ENCODE measurements around the gene ATN1. TPM values are rescaled to one million over a fixed set of nuclear protein-coding genes. Genes with fewer than 3 reads are reported as not detected.
A peak's percentile ranks its signal among the peaks of the same experiment; 100 is the strongest.

ATN1 gene
- total and polyA plus RNA-seq, 2 of the 8 experiments (the other 6 are each of a cell fraction or from before 2014, with no cell fraction given): 20.6 to 73.4 TPM

DNA sequence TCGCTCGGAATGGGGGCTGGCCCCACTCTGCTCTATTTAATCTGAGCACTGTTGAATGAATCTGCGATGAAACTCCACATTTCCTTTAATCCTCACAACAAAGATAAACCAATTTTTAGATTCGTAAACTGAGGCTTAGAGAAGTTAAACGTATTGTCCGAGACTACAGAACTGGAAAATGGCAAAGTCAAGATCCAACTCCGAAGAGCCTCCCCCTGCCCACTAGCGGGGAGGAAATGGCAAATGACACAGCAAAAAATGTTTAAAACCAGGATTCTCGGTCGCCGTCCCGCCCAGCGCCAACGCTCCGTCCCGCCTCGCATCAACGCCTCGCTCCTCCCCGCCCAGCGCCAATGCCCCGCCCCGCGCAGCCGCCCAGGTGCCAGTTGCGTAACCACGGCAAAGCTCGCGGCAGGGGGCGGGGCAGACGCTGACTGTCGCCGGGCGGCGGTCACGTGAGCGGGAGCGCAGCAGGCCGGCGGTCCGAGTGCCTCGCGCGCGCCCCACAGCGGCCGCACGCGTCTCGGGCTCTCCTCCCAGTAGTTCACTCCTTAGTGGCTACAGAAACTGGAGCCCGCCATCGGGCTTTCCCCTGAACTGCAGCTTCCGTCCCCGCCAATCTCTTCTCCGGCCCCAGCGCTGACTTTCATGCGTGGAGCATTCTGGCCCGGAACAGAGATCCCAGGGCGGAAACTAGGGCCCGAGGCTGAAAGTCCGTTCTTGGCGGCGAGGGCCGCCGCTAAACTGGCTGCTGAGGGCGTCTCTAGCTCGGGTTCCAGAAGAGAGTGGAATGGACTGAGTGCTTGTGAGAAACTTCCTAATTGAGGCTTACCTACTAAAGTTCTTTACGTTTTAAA, 36.7 kb upstream of the ATN1 start (continued):
- TF ChIP-seq, protein P1, sequence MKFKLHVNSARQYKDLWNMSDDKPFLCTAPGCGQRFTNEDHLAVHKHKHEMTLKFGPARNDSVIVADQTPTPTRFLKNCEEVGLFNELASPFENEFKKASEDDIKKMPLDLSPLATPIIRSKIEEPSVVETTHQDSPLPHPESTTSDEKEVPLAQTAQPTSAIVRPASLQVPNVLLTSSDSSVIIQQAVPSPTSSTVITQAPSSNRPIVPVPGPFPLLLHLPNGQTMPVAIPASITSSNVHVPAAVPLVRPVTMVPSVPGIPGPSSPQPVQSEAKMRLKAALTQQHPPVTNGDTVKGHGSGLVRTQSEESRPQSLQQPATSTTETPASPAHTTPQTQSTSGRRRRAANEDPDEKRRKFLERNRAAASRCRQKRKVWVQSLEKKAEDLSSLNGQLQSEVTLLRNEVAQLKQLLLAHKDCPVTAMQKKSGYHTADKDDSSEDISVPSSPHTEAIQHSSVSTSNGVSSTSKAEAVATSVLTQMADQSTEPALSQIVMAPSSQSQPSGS (IDR thresholded peaks at IDR 0.05; ENCODE audit: low read length): peak; percentile 52; the same call in 1 of the 2 replicates
- TF ChIP-seq BRCA1 (IDR thresholded peaks at IDR 0.05; ENCODE audit: low read depth, low read length): no peak
- peak in 1 of 2 experiments; percentile 61; a peak in 1 of 3 replicates for TF ChIP-seq EP300 (IDR thresholded peaks at IDR 0.05; ENCODE audit: borderline replicate concordance in 1 of 2, low read depth in 2 of 2, low read length in 2 of 2)
- peak; percentile 38; the same call in 1 of the 2 replicates for TF ChIP-seq PHF8 (conservative IDR thresholded peaks at IDR 0.05; ENCODE audit: low read depth, low read length)
- TF ChIP-seq RFX5 (IDR thresholded peaks at IDR 0.05; ENCODE audit: borderline replicate concordance, low read depth, low read length): no peak
- TF ChIP-seq NRF1 (IDR thresholded peaks at IDR 0.05; ENCODE audit: low read depth, low read length): peak; percentile 46
- TF ChIP-seq POLR2A (IDR thresholded peaks at IDR 0.05; ENCODE audit: control extremely low read depth in 1 of 2, low read depth in 2 of 2, low read length in 2 of 2): peak; percentile 71 to 84
- no peak for TF ChIP-seq CBX5 (IDR thresholded peaks at IDR 0.05; ENCODE audit: low read depth, low read length)
- TF ChIP-seq, protein P2, sequence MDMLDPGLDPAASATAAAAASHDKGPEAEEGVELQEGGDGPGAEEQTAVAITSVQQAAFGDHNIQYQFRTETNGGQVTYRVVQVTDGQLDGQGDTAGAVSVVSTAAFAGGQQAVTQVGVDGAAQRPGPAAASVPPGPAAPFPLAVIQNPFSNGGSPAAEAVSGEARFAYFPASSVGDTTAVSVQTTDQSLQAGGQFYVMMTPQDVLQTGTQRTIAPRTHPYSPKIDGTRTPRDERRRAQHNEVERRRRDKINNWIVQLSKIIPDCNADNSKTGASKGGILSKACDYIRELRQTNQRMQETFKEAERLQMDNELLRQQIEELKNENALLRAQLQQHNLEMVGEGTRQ (IDR thresholded peaks at IDR 0.05; ENCODE audit: low read length): peak; percentile 96
- TF ChIP-seq HDAC2 (IDR thresholded peaks at IDR 0.05; ENCODE audit: borderline replicate concordance in 1 of 2, low read depth in 2 of 2, low read length in 2 of 2): no peak
- peak; percentile 86; the same call in 1 of the 2 replicates for TF ChIP-seq TCF12 (IDR thresholded peaks at IDR 0.05; ENCODE audit: low read depth, low read length)
- peak; percentile 93; the same call in 1 of the 2 replicates for TF ChIP-seq SP4 (IDR thresholded peaks at IDR 0.05; ENCODE audit: low read length)
- TF ChIP-seq NANOG (IDR thresholded peaks at IDR 0.05; ENCODE audit: insufficient read depth, low read depth, low read length, poor library complexity, severe bottlenecking): peak; percentile 46
- TF ChIP-seq CHD2 (IDR thresholded peaks at IDR 0.05; ENCODE audit: low read length): peak; percentile 8; the same call in 1 of the 2 replicates
- peak; percentile 95 for TF ChIP-seq BACH1 (IDR thresholded peaks at IDR 0.05; ENCODE audit: low read length)
- TF ChIP-seq POLR2AphosphoS5 (IDR thresholded peaks at IDR 0.05; ENCODE audit: low read depth, low read length): peak; percentile 66; the same call in 1 of the 2 replicates
- TF ChIP-seq FOSL1 (IDR thresholded peaks at IDR 0.05; ENCODE audit: insufficient read depth, low read depth, low read length): no peak
- no peak for TF ChIP-seq POU5F1 (IDR thresholded peaks at IDR 0.05; ENCODE audit: low read depth, low read length)
- TF ChIP-seq EGR1 (IDR thresholded peaks at IDR 0.05; ENCODE audit: borderline replicate concordance, low read depth, low read length): 0 out of 2 replicates have a peak, but pooled peaks have one; percentile 37
- TF ChIP-seq ASH2L (IDR thresholded peaks at IDR 0.05; ENCODE audit: low read length): no peak
- TF ChIP-seq SUZ12 (IDR thresholded peaks at IDR 0.05; ENCODE audit: low read length): no peak

All from H1 (cell line).